Activated naive CD4-positive, alpha-beta T cell treated with anti-CD3 and anti-CD28 coated beads, Interleukin-2, amount 50 U/mL, for 72 hours (primary cell): ENCODE results near the gene LZTS2. TPM values are rescaled to one million over a fixed set of nuclear protein-coding genes. Genes with fewer than 3 reads are reported as not detected.

Experiments
- ATAC-seq, 2 donors: fragments of 150-1000 bp; cut with Tn5 transposase; 2 replicates each; pipeline ENCODE4 v1.10.0; 2021; ENCODE audit warnings: mild to moderate bottlenecking in 2 of 2, moderate library complexity in 2 of 2
- DNase-seq, 2 donors: peaks; one replicate each; pipeline ENCODE4 v3.0.0; 2021 to 2022; ENCODE audit warnings: low spot score in 2 of 2
- H3K27ac Mint-ChIP-seq, 2 donors: one replicate each; pipeline ENCODE4 v1.8.0; 2022; ENCODE audit warnings: mild to moderate bottlenecking in 2 of 2, mixed read lengths in 2 of 2
- H3K36me3 Mint-ChIP-seq, 2 donors: one replicate each; pipeline ENCODE4 v1.8.0; 2022; ENCODE audit warnings: mixed read lengths in 2 of 2
- H3K9me3 Mint-ChIP-seq, 2 donors: one replicate each; pipeline ENCODE4 v1.8.0; 2022; ENCODE audit warnings: mixed read lengths in 2 of 2
- total RNA-seq, 2 donors: library from RNA; stranded (reverse); gene quantifications; one replicate each; pipeline ENCODE4 v1.2.3, GENCODE V29; 2022

Gene LZTS2
- total RNA-seq, 2 donors from 2014 or later = 6.8 to 19.2 TPM

DNA sequence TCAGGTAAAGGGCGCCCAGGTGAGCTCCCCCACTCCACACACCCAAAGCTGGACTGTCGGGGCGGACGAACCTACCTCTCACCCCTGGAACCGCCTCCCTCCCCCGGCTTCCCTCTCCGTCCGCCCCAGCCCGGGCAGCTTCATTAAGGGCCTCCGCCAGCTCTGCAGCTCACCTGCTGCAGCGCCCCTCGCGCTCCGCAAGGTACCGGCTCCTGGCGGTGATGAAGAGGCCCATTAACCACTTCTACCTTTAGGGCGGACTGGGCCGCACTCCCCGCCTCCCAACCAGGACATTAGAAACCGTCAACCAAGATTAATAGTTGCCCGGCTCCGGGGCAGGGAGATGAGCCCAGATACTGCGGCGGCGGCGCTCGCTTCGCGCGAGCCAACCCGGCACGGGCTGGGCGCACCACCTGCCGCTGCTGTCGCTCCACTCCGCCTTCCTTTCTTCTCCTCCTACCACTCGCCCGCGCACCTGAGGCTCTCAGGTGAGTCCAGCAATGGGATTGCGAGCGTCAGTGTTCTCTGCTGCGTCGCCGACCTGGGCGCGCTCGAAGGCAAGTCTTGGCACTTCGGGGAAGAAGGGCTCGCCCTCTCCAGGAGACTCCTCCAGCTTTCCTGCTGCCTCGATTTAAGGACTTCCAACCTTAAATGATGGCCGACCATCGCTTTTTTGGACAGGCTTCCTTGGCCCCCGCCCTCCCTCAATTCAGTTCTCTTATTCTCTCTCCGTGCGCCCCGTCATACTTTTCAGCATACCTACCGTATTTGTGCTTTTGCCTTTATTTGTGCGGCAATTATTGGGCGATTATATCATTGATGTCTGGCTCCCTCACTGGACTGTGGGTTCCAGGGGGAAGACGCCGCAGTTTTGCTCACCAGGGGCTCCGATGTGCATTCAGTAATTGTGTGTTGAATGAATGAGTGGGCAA, 48.6 kb downstream of the LZTS2 start:
- DNase-seq = no peak
- H3K27ac Mint-ChIP-seq = no peak overlapping the region
- no peak for ATAC-seq
- H3K36me3 Mint-ChIP-seq = no peaks in the 10 kb centered on the region
- no peaks in the 10 kb centered on the region for H3K9me3 Mint-ChIP-seq

DNA sequence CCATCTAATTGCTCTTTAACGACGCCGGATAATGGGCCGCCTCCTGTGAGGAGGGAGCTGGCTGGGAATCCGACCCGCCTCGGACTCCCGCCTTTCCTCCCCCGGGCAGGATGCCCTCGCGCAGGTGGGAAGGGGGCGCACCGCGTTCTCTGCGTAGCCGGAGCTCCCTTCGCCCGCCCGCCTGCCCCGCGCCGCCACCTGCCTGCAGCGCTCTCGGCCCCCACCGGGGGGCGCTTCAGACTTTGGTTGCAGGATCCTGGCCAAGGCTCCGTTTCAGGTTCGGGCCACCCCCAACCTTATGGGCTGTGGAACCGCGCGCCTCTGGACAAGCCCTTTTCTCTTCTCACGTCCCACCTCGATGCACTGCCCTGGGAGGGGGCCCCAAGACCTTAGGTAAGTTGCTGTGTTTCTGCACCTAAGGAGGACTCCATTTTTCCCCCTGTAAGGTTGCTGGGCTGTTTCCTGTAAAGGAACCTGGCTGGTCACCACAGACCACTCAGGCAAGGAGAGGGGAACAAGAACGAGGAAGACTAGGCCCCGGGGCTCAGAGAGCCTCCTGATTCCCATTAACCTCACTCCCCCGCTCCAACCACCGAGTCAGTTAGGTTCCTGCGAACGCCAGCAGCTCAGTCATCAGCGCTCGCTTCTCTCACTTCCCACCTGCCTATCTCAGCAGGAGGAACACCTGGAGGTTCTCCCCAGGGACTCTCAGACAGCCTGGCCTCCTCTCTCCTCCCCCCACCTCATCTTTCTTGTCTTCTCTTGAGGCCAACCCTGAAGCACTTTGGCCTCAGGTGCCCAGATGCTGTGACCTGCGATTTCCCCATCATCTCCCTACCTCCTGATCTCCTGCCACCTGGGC, 50.8 kb downstream of the LZTS2 start:
- H3K36me3 Mint-ChIP-seq = peaks cover 0 to 5% of the 10 kb centered on the region in 2 donors
- H3K27ac Mint-ChIP-seq = no peak overlapping the region

GRCh38 chr10:101052285-101052684, 52.7 kb downstream of the LZTS2 start:
- no peak overlapping the region for H3K27ac Mint-ChIP-seq
- peaks cover 0 to 5% of the 10 kb centered on the region in 2 donors for H3K36me3 Mint-ChIP-seq
- no peaks in the 10 kb centered on the region for H3K9me3 Mint-ChIP-seq
- DNase-seq (no peak), ATAC-seq (no peak)

More for the DNA sequence above, 50.8 kb downstream of the LZTS2 start:
- ATAC-seq (peak; percentile 82 to 90), DNase-seq (peak in 1 of 2 donors; percentile 95)
- H3K9me3 Mint-ChIP-seq = no peaks in the 10 kb centered on the region

GRCh38 chr10:101053516-101053915, 53.9 kb downstream of the LZTS2 start:
- peaks cover 0 to 5% of the 10 kb centered on the region in 2 donors for H3K36me3 Mint-ChIP-seq
- ATAC-seq (no peak), DNase-seq (no peak)
- H3K9me3 Mint-ChIP-seq = no peaks in the 10 kb centered on the region
- H3K27ac Mint-ChIP-seq = no peak overlapping the region

- Mint-ChIP-seq H3K36me3 (peaks cover 0 to 6% of the 10 kb centered on the region in 2 donors), H3K27ac (no peak overlapping the region), H3K9me3 (no peaks in the 10 kb centered on the region)
- ATAC-seq (no peak), DNase-seq (no peak)
These were observed 54.7 kb downstream of the LZTS2 start for GRCh38 chr10:101054351-101054750.

DNA sequence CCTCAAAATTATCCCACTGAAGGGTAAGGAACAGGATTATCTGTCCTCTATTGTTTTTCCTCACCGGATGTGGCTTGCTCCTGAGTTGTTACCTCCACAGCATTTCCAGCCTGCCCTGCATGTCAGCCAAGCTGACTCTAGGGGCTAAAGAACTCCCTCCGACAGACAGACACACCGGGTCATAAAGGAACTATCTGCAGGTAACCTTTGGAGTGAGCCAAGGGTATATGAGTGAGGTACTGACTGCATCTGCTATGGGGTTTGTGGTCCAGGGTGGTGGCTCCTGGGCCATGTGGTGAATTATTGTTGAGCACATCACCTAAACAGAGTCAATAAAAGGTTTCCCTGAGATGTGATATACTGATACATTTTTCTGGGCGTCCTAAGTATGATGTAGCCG, 55.3 kb downstream of the LZTS2 start:
- ATAC-seq (no peak), DNase-seq (no peak)
- peaks cover under 1 to 10% of the 10 kb centered on the region in 2 donors for H3K36me3 Mint-ChIP-seq
- H3K27ac Mint-ChIP-seq = no peak overlapping the region
- no peaks in the 10 kb centered on the region for H3K9me3 Mint-ChIP-seq

DNA sequence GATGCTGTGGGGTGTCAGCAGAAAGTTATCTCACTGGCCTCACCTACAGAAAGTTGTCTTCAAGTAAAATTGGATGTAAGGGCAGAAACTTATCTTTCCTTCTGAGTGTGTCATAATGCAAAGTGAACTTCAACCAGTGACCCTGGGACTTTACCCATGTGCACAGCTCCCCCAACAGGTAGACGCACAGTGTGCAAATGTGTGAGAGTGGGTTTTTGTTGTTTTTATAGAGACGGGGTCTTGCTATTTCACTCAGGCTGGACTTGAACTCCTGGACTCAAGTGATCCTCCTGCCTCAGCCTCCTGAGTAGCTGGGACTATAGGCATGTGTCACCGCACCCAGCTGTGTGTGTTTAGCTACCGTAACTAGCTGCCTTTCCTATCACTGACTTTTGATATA, 55.8 kb downstream of the LZTS2 start:
- H3K9me3 Mint-ChIP-seq = no peaks in the 10 kb centered on the region
- DNase-seq (no peak), ATAC-seq (no peak)
- no peak overlapping the region for H3K27ac Mint-ChIP-seq
- H3K36me3 Mint-ChIP-seq = peaks cover 6 to 16% of the 10 kb centered on the region in 2 donors

- no peak for ATAC-seq
- H3K27ac Mint-ChIP-seq = no peak overlapping the region
- peaks cover 10 to 16% of the 10 kb centered on the region in 2 donors for H3K36me3 Mint-ChIP-seq
- H3K9me3 Mint-ChIP-seq = no peaks in the 10 kb centered on the region
- DNase-seq = no peak
These were observed 57.0 kb downstream of the LZTS2 start for GRCh38 chr10:101056365-101057151.

Other genes with a start within 250 kb of the LZTS2 start
- 10 to 100 TPM; 34.8 to 67.1 TPM for gene SLF2, start 86.8 kb upstream of the LZTS2 start, total RNA-seq
- gene SEMA4G, start 30.3 kb upstream of the LZTS2 start, total RNA-seq = 1 to 10 TPM in 1 of 2 donors, under 1 TPM in 1; 0.39 to 3.2 TPM
- gene MRPL43, start 12.3 kb upstream of the LZTS2 start, total RNA-seq = 10 to 100 TPM; 42.4 to 53.3 TPM
- gene TWNK, start 12.3 kb upstream of the LZTS2 start, total RNA-seq = 10 to 100 TPM; 11.6 to 17.0 TPM
- gene PDZD7, start 31.3 kb downstream of the LZTS2 start, total RNA-seq = 1 to 10 TPM in 1 of 2 donors, under 1 TPM in 1; 0.80 to 1.3 TPM
- 10 to 100 TPM; 36.9 to 43.9 TPM for gene SFXN3, start 31.4 kb downstream of the LZTS2 start, total RNA-seq
- gene KAZALD1, start 62.2 kb downstream of the LZTS2 start, total RNA-seq = 1 to 10 TPM in 1 of 2 donors, under 1 TPM in 1; 0.60 to 1.3 TPM
- gene TLX1, start 131.5 kb downstream of the LZTS2 start, total RNA-seq = not detected
- not detected for gene LBX1, start 229.7 kb downstream of the LZTS2 start, total RNA-seq